ENCODE measurements around the gene PTPRC.

PTPRC gene

GRCh38 chr1:198763298-198763714 lies 124.5 kb downstream of the PTPRC start:
- Histone ChIP-seq H3K4me3 (ENCODE audit: low read depth, low read length) (no peak overlapping the region), H3K36me3 (replicated peaks) (no peaks in the 10 kb centered on the region), H3K27me3 (replicated peaks) (no peaks in the 10 kb centered on the region), H3K27ac (no peak overlapping the region)
- DNase-seq: no peak
- TF ChIP-seq CTCF (IDR thresholded peaks at IDR 0.05; ENCODE audit: low read depth, low read length, missing control alignments): no peak
- in situ Hi-C loops (cut with HindIII; ENCODE audit: low pct_ligation_motif_present, low sequenced_read_pairs): no loop called here

- Histone ChIP-seq H3K27ac (no peak overlapping the region), H3K4me3 (ENCODE audit: low read depth, low read length) (no peak overlapping the region), H3K36me3 (replicated peaks) (no peaks in the 10 kb centered on the region), H3K27me3 (replicated peaks) (no peaks in the 10 kb centered on the region)
- TF ChIP-seq CTCF (IDR thresholded peaks at IDR 0.05; ENCODE audit: low read depth, low read length, missing control alignments): no peak
- DNase-seq: no peak
- in situ Hi-C loops (cut with HindIII; ENCODE audit: low pct_ligation_motif_present, low sequenced_read_pairs): no loop called here
Observed at GRCh38 chr1:198764748-198765147, 125.9 kb downstream of the PTPRC start.

GRCh38 chr1:198765416-198765815 lies 126.6 kb downstream of the PTPRC start:
- no peaks in the 10 kb centered on the region for H3K27me3 ChIP-seq (replicated peaks)

GRCh38 chr1:198771563-198772153 lies 132.8 kb downstream of the PTPRC start:
- in situ Hi-C loops (cut with HindIII; ENCODE audit: low pct_ligation_motif_present, low sequenced_read_pairs): no loop called here
- peak; percentile 74 for DNase-seq
- no peaks in the 10 kb centered on the region for H3K27me3 ChIP-seq (replicated peaks)
- H3K4me3 ChIP-seq (ENCODE audit: low read depth, low read length): no peak overlapping the region
- TF ChIP-seq CTCF (IDR thresholded peaks at IDR 0.05; ENCODE audit: low read depth, low read length, missing control alignments): peak; percentile 61
- H3K36me3 ChIP-seq (replicated peaks): no peaks in the 10 kb centered on the region
- no peak overlapping the region for H3K27ac ChIP-seq

More at GRCh38 chr1:198765416-198765815, 126.6 kb downstream of the PTPRC start:
- Histone ChIP-seq H3K36me3 (replicated peaks) (no peaks in the 10 kb centered on the region), H3K27ac (no peak overlapping the region), H3K4me3 (ENCODE audit: low read depth, low read length) (no peak overlapping the region)
- no peak for TF ChIP-seq CTCF (IDR thresholded peaks at IDR 0.05; ENCODE audit: low read depth, low read length, missing control alignments)
- no peak for DNase-seq
- in situ Hi-C loops (cut with HindIII; ENCODE audit: low pct_ligation_motif_present, low sequenced_read_pairs): no loop called here

- no peaks in the 10 kb centered on the region for H3K36me3 ChIP-seq (replicated peaks)
- peak; percentile 60 for DNase-seq
- in situ Hi-C loops (cut with HindIII; ENCODE audit: low pct_ligation_motif_present, low sequenced_read_pairs): no loop called here
- H3K27ac ChIP-seq: peak overlapping the region; percentile 8
- TF ChIP-seq CTCF (IDR thresholded peaks at IDR 0.05; ENCODE audit: low read depth, low read length, missing control alignments): no peak
- H3K4me3 ChIP-seq (ENCODE audit: low read depth, low read length): no peak overlapping the region
- no peaks in the 10 kb centered on the region for H3K27me3 ChIP-seq (replicated peaks)
Observed at GRCh38 chr1:198772626-198773025, 133.8 kb downstream of the PTPRC start.

- Histone ChIP-seq H3K27me3 (replicated peaks) (no peaks in the 10 kb centered on the region), H3K27ac (peak overlapping the region; percentile 8), H3K36me3 (replicated peaks) (no peaks in the 10 kb centered on the region), H3K4me3 (ENCODE audit: low read depth, low read length) (no peak overlapping the region)
- DNase-seq: no peak
- TF ChIP-seq CTCF (IDR thresholded peaks at IDR 0.05; ENCODE audit: low read depth, low read length, missing control alignments): no peak
- in situ Hi-C loops (cut with HindIII; ENCODE audit: low pct_ligation_motif_present, low sequenced_read_pairs): no loop called here
Observed at GRCh38 chr1:198773030-198773429, 134.2 kb downstream of the PTPRC start.
